Tibial artery (tissue), 4 donors: ENCODE measurements around the gene CD44.

ENCODE experiments used
- DNase-seq, 2 donors: peaks; one replicate each; pipeline ENCODE4 v3.0.0-alpha.2; 2019
- H3K27ac ChIP-seq, 2 donors: fragments of 200-600 bp; sonication (generic) in 1 of 2; 1 replicate in 1 of 2; 2 replicates in 1 of 2; pipeline ENCODE4 v1.5.1; 2018 to 2019; ENCODE audit warnings: mild to moderate bottlenecking in 1 of 2
- H3K27me3 ChIP-seq, 2 donors: fragments of 200-600 bp; sonication (generic) in 1 of 2; one replicate each; pipeline versions ENCODE4 v1.5.1 to v1.6.0; 2016 to 2019
- H3K36me3 ChIP-seq, 3 donors: fragments of 200-600 bp; sonication (generic) in 2 of 3; one replicate each; pipeline ENCODE4 v1.5.1; 2016 to 2019; ENCODE audit warnings: mild to moderate bottlenecking in 2 of 3
- H3K4me1 ChIP-seq, 4 donors: fragments of 200-600 bp; sonication (generic) in 2 of 4; 1 replicate in 3 of 4; 2 replicates in 1 of 4; pipeline ENCODE4 v1.5.1; 2016 to 2019
- H3K4me3 ChIP-seq, 2 donors: fragments of 200-600 bp; sonication (generic) in 1 of 2; 1 replicate in 1 of 2; 2 replicates in 1 of 2; pipeline ENCODE4 v1.5.1; 2018 to 2019; ENCODE audit warnings: mild to moderate bottlenecking in 2 of 2
- H3K9me3 ChIP-seq, 3 donors: fragments of 200-600 bp; sonication (generic) in 1 of 3; one replicate each; pipeline ENCODE4 v1.5.1; 2016 to 2019
- CTCF ChIP-seq, 2 experiments: fragments of 200-600 bp in 1 of 2; fragments of 450-650 bp in 1 of 2; IDR thresholded peaks; one replicate each; pipeline ENCODE4 v1.5.1; 2017 to 2019; ENCODE audit warnings: antibody characterized with exemption in 2 of 2, mild to moderate bottlenecking in 1 of 2, moderate library complexity in 1 of 2
- intact Hi-C: fragments of 100-400 bp; cut with DNase I; formaldehyde crosslinking; loops from one replicate; pipeline ENCODE4 v1.15.0; 2023; ENCODE audit warnings: low total_unique reads

CD44 gene

GRCh38 chr11:35121326-35121865 is 17.6 kb upstream of the CD44 start:
- H3K27me3 ChIP-seq, result no peaks in the 10 kb centered on the region
- H3K9me3 ChIP-seq, result no peaks in the 10 kb centered on the region
- no peak for TF ChIP-seq CTCF (IDR thresholded peaks at IDR 0.05)
- H3K36me3 ChIP-seq, result no peaks in the 10 kb centered on the region
- peaks cover 0 to 12% (median 10%) of the 10 kb centered on the region in 4 donors for H3K4me1 ChIP-seq
- no peak overlapping the region for H3K27ac ChIP-seq
- H3K4me3 ChIP-seq, result no peak overlapping the region
- intact Hi-C loops, result no loop called here
- no peak for DNase-seq

DNA sequence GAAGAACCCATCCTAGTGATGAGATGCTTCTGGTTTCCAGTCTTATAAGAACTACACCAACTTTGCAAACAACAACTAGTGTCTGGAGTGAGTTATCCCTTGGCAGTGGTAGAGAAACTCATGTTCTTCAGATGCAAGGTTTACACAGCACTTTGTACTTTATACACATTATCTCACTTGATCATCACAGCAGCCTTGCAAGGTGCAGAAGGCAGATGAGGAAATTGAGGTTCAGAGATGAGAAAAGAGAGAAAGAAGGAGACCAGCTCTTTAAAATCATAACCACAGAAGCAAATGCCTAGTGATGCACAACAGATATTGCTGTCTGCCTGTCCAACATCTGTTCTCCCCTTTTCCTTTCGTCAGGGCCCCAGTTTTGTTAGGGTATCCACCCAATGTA is 16.7 kb upstream of the CD44 start:
- intact Hi-C loops, result no loop called here
- Histone ChIP-seq H3K36me3 (no peaks in the 10 kb centered on the region), H3K27me3 (no peaks in the 10 kb centered on the region), H3K4me3 (no peak overlapping the region), H3K4me1 (peaks cover 0 to 3% (median 1%) of the 10 kb centered on the region in 4 donors), H3K27ac (no peak overlapping the region), H3K9me3 (no peaks in the 10 kb centered on the region)
- no peak for DNase-seq
- no peak for TF ChIP-seq CTCF (IDR thresholded peaks at IDR 0.05)

DNA sequence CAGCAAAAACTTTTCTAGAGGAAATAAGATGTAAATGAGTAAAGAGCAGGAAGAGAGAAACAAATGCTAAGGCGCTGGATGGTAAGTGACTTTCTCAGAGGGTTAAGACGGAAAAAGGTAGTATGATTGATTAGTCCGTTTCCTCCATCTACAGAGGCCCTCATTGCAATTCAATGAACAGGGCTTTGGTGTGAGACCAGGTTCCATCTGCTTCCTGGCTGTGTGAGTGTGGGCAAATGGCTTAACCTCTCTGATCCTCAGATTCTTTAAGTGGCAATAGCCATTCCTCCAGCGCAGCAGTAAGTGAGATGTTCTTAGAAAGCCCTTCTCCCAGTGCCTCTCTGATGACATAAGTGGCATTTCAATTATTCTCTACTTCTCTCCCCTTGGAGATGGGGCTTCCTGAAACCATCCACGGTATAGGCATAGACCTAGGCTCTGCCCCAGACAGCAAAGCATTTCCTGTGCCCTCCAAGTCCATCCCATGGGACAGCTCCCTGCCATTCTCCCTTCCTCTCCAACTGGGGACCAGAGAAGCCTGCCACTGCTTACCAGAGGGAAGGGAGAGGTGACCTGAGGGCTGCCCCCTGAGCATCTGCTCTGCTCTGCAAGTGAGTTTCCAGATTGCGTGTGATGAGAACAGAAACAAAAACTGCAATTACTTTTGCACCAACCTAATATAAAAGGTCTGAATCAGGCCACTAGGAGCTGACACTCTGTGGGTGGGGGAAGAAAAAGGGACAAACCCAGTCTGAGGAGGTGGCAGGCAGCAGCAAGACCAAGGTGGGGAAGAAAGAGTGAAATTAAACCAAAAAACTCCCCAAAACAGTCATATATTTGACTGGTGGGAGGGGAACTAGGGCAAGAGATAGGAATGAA is 12.7 kb upstream of the CD44 start:
- intact Hi-C loops, result no loop called here
- no peak for TF ChIP-seq CTCF (IDR thresholded peaks at IDR 0.05)

GRCh38 chr11:35126879-35127581 is 11.9 kb upstream of the CD44 start:
- no peak for DNase-seq
- Histone ChIP-seq H3K27ac (no peak overlapping the region), H3K27me3 (no peaks in the 10 kb centered on the region), H3K4me1 (no peaks in the 10 kb centered on the region), H3K36me3 (no peaks in the 10 kb centered on the region), H3K9me3 (no peaks in the 10 kb centered on the region), H3K4me3 (no peak overlapping the region)
- intact Hi-C loops, result no loop called here
- TF ChIP-seq CTCF (IDR thresholded peaks at IDR 0.05), result no peak

More for the DNA sequence above, 12.7 kb upstream of the CD44 start:
- Histone ChIP-seq H3K27me3 (no peaks in the 10 kb centered on the region), H3K27ac (no peak overlapping the region), H3K4me3 (no peak overlapping the region), H3K36me3 (no peaks in the 10 kb centered on the region), H3K4me1 (no peaks in the 10 kb centered on the region), H3K9me3 (no peaks in the 10 kb centered on the region)
- no peak for DNase-seq

GRCh38 chr11:35127619-35128018 is 11.4 kb upstream of the CD44 start:
- DNase-seq, result no peak
- Histone ChIP-seq H3K27ac (no peak overlapping the region), H3K4me1 (no peaks in the 10 kb centered on the region), H3K36me3 (no peaks in the 10 kb centered on the region), H3K27me3 (no peaks in the 10 kb centered on the region), H3K9me3 (no peaks in the 10 kb centered on the region), H3K4me3 (no peak overlapping the region)
- TF ChIP-seq CTCF (IDR thresholded peaks at IDR 0.05), result no peak
- intact Hi-C loops, result no loop called here
